Liver (tissue), 9 donors: ENCODE results near the gene POLR1H. TPM values are rescaled to one million over a fixed set of nuclear protein-coding genes. Genes with fewer than 3 reads are reported as not detected.
A peak's percentile ranks its signal among the peaks of the same experiment; 100 is the strongest.

ENCODE experiments used
- DNase-seq: peaks from one replicate; pipeline ENCODE4 v3.0.0-alpha.2; 2017; ENCODE audit warnings: low spot score
- H3K27ac ChIP-seq, 2 donors: one replicate each; pipeline ENCODE4 v1.7.0; 2013; ENCODE audit warnings: inconsistent platforms in 2 of 2, low read length in 2 of 2, control low read depth in 1 of 2, low read depth in 1 of 2, mild to moderate bottlenecking in 1 of 2
- H3K27me3 ChIP-seq, 4 donors: one replicate each; pipeline versions ENCODE4 v1.6.1 to v1.7.0; 2013; ENCODE audit warnings: low read length in 3 of 4, inconsistent platforms in 1 of 4, mild to moderate bottlenecking in 1 of 4, moderate library complexity in 1 of 4; ENCODE audit not compliant: control insufficient read depth in 4 of 4, insufficient read depth in 4 of 4
- H3K36me3 ChIP-seq, 4 donors: one replicate each; pipeline versions ENCODE4 v1.6.1 to v1.7.0; 2013; ENCODE audit warnings: low read length in 3 of 4, mild to moderate bottlenecking in 3 of 4, low read depth in 1 of 4, moderate library complexity in 1 of 4; ENCODE audit not compliant: control insufficient read depth in 4 of 4, insufficient read depth in 3 of 4
- H3K4me1 ChIP-seq, 4 donors: one replicate each; pipeline versions ENCODE4 v1.6.1 to v1.7.0; 2013; ENCODE audit warnings: low read length in 3 of 4, mild to moderate bottlenecking in 3 of 4, moderate library complexity in 1 of 4; ENCODE audit not compliant: control insufficient read depth in 4 of 4, insufficient read depth in 4 of 4
- H3K4me3 ChIP-seq, 3 donors: one replicate each; pipeline versions ENCODE4 v1.6.1 to v1.7.0; 2013; ENCODE audit warnings: low read length in 3 of 3, control low read depth in 1 of 3, low read depth in 1 of 3, mild to moderate bottlenecking in 1 of 3
- H3K9ac ChIP-seq, 2 donors: one replicate each; pipeline ENCODE4 v1.7.0; 2013; ENCODE audit warnings: low read length in 2 of 2, mild to moderate bottlenecking in 2 of 2, moderate library complexity in 2 of 2, control low read depth in 1 of 2, low read depth in 1 of 2
- H3K9me3 ChIP-seq, 4 donors: one replicate each; pipeline versions ENCODE4 v1.6.1 to v1.7.0; 2013; ENCODE audit warnings: low read length in 3 of 4; ENCODE audit not compliant: control insufficient read depth in 4 of 4
- EGR1 ChIP-seq, 2 donors: IDR thresholded peaks; 2 replicates each; pipeline ENCODE4 v1.6.1; 2016 to 2018; ENCODE audit warnings: antibody characterized with exemption in 2 of 2, low read depth in 2 of 2
- FOXA1 ChIP-seq: IDR thresholded peaks from 2 replicates; pipeline ENCODE4 v1.6.1; 2016; ENCODE audit warnings: antibody characterized with exemption
- FOXA2 ChIP-seq: IDR thresholded peaks from 2 replicates; pipeline ENCODE4 v1.6.1; 2016; ENCODE audit warnings: antibody characterized with exemption
- GABPA ChIP-seq, 2 donors: IDR thresholded peaks in 1 of 2; conservative IDR thresholded peaks in 1 of 2; 2 replicates each; pipeline ENCODE4 v1.6.1; 2016; ENCODE audit warnings: antibody characterized with exemption in 2 of 2, mild to moderate bottlenecking in 1 of 2, moderate library complexity in 1 of 2
- HNF4A ChIP-seq, 2 donors: conservative IDR thresholded peaks; 2 replicates each; pipeline ENCODE4 v1.6.1; 2016; ENCODE audit warnings: antibody characterized with exemption in 2 of 2, mild to moderate bottlenecking in 2 of 2
- JUND ChIP-seq, 2 donors: IDR thresholded peaks; 2 replicates each; pipeline ENCODE4 v1.6.1; 2016; ENCODE audit warnings: antibody characterized with exemption in 2 of 2
- NR2F2 ChIP-seq: IDR thresholded peaks from 2 replicates; pipeline ENCODE4 v1.6.1; 2016; ENCODE audit warnings: antibody characterized with exemption
- RAD21 ChIP-seq, 2 donors: IDR thresholded peaks; 2 replicates each; pipeline ENCODE4 v1.6.1; 2016; ENCODE audit warnings: antibody characterized with exemption in 2 of 2, mild to moderate bottlenecking in 2 of 2
- SP1 ChIP-seq: IDR thresholded peaks from 2 replicates; pipeline ENCODE4 v1.6.1; 2018; ENCODE audit warnings: antibody characterized with exemption, mild to moderate bottlenecking
- YY1 ChIP-seq: IDR thresholded peaks from 2 replicates; pipeline ENCODE4 v1.6.1; 2016; ENCODE audit warnings: antibody characterized with exemption, mild to moderate bottlenecking
- WGBS: extraction: QIAGEN DNeasy Blood & Tissue Kit; methylation state at CpG from one replicate; pipeline ENCODE4 v1.1.7; 2013; 5-methylcytosine and 5-hydroxymethylcytosine counted together
- polyA plus RNA-seq, 2 donors: library from polyadenylated mRNA; stranded (reverse) in 1 of 2; unstranded in 1 of 2; fragments of 200-250 nt in 1 of 2; fragments of >200 nt in 1 of 2; fragmentation: Nextera tagmentation in 1 of 2; extraction: Ambion mirVana in 1 of 2; gene quantifications; one replicate each; pipeline versions ENCODE4 v1.2.1 to v1.2.3, GENCODE V29; 2013 to 2015
- total RNA-seq, 2 donors: library from RNA; depleted of rRNA; stranded (reverse); fragments of >200 nt; gene quantifications; one replicate each; pipeline ENCODE4 v1.2.3, GENCODE V29; 2014
- TF ChIP-seq, protein P1 (sequence below): IDR thresholded peaks from 2 replicates; pipeline ENCODE4 v1.6.1; 2016; ENCODE audit warnings: antibody characterized with exemption, mild to moderate bottlenecking
- TF ChIP-seq, protein P2 (sequence below): fragments of 150-350 bp; IDR thresholded peaks from 2 replicates; pipeline ENCODE4 v1.5.1; 2017; ENCODE audit warnings: improper control_type of control experiment, low read depth, low read length; ENCODE audit not compliant: missing input control
- TF ChIP-seq, protein P3 (sequence below): IDR thresholded peaks from 2 replicates; pipeline ENCODE4 v1.6.1; 2016; ENCODE audit warnings: antibody characterized with exemption
- donor health status: healthy.
- donor health status: healthy.
- donor health status: healthy.
- donor health status: healthy.
- donor health status: healthy.

POLR1H gene
- total and polyA plus RNA-seq, 4 donors = 7.0 to 27.5 (median 16.8) TPM

DNA sequence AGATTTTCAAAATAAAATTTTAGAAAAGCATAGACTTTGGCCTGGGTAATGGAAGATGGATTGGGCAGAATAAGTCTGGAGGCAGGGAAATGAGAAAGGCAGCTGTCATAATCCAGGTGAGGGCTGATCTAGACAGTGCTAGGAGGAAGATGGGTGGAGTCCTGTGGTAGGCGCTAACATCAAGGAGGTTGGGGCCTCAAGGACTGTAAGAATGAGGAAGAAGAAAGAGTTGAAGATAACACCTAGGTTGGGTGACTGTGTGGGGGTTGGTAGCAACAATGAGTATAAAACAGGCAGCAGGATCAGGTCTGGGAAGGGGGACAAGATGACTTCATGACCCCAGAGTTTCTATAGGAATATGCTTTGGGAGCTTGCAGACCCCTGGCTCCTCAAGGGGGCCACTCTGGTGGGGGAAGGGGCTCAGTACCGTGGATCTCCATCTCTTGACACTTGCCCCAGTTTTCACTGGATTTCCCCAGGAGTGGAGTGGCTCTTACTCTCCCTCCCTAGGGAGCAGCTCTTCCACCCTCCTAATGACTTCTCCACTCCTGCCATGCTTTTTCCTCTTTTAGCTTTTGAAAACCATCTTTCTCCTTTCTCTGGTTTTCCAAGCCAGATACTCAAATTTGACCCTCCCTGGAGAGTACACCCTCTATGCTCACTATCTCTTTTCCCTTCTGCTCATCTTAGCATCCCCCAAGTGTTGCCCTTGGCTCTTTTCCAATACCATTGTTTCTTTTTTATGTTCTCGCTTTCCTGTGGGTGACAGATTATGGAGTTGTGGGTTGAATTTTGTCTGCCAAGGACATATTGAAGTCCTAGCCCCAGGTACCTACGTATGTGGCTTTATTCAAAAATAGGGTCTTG is 37.1 kb downstream of the POLR1H start (continued):
- TF ChIP-seq, protein P1, sequence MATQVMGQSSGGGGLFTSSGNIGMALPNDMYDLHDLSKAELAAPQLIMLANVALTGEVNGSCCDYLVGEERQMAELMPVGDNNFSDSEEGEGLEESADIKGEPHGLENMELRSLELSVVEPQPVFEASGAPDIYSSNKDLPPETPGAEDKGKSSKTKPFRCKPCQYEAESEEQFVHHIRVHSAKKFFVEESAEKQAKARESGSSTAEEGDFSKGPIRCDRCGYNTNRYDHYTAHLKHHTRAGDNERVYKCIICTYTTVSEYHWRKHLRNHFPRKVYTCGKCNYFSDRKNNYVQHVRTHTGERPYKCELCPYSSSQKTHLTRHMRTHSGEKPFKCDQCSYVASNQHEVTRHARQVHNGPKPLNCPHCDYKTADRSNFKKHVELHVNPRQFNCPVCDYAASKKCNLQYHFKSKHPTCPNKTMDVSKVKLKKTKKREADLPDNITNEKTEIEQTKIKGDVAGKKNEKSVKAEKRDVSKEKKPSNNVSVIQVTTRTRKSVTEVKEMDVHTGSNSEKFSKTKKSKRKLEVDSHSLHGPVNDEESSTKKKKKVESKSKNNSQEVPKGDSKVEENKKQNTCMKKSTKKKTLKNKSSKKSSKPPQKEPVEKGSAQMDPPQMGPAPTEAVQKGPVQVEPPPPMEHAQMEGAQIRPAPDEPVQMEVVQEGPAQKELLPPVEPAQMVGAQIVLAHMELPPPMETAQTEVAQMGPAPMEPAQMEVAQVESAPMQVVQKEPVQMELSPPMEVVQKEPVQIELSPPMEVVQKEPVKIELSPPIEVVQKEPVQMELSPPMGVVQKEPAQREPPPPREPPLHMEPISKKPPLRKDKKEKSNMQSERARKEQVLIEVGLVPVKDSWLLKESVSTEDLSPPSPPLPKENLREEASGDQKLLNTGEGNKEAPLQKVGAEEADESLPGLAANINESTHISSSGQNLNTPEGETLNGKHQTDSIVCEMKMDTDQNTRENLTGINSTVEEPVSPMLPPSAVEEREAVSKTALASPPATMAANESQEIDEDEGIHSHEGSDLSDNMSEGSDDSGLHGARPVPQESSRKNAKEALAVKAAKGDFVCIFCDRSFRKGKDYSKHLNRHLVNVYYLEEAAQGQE = no peak
- no peak for TF ChIP-seq YY1

DNA sequence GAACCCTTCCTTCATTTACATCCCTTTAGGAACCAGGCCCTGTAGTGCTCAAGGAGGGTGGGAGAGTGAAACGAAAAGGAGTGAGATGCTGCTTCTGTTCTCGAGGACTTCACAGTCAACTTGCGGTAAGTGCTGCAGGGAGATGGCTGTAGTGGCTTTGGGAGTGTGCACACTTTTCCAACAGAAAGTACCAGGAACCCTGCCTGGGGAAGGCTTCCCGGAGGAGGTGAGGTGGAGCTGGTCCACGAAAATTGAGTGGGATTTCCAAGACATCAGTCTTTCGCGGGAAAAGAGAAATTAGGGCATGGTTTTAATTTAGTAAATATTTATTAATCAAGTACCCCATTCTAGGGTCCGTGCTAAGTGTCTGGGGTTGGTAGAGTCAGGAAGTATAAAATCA is 39.1 kb downstream of the POLR1H start:
- Histone ChIP-seq H3K4me3 (no peak overlapping the region), H3K9ac (no peak overlapping the region), H3K27ac (no peak overlapping the region), H3K9me3 (no peaks in the 10 kb centered on the region), H3K4me1 (peaks cover 8 to 36% (median 28%) of the 10 kb centered on the region in 4 donors), H3K36me3 (no peaks in the 10 kb centered on the region), H3K27me3 (peaks cover 0 to 7% (median 4%) of the 10 kb centered on the region in 4 donors)
- 33% methylated on average over 8 of the region's 8 CpGs for WGBS
- DNase-seq = no peak
- no peak for TF ChIP-seq HNF4A (conservative IDR thresholded peaks at IDR 0.05)
- TF ChIP-seq, protein P2, sequence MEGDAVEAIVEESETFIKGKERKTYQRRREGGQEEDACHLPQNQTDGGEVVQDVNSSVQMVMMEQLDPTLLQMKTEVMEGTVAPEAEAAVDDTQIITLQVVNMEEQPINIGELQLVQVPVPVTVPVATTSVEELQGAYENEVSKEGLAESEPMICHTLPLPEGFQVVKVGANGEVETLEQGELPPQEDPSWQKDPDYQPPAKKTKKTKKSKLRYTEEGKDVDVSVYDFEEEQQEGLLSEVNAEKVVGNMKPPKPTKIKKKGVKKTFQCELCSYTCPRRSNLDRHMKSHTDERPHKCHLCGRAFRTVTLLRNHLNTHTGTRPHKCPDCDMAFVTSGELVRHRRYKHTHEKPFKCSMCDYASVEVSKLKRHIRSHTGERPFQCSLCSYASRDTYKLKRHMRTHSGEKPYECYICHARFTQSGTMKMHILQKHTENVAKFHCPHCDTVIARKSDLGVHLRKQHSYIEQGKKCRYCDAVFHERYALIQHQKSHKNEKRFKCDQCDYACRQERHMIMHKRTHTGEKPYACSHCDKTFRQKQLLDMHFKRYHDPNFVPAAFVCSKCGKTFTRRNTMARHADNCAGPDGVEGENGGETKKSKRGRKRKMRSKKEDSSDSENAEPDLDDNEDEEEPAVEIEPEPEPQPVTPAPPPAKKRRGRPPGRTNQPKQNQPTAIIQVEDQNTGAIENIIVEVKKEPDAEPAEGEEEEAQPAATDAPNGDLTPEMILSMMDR = no peak
- no peak for TF ChIP-seq GABPA (IDR thresholded peaks at IDR 0.05 in 1 of 2, conservative IDR thresholded peaks at IDR 0.05 in 1 of 2)
- no peak for TF ChIP-seq NR2F2
- no peak for TF ChIP-seq JUND (IDR thresholded peaks at IDR 0.05)
- TF ChIP-seq SP1 = no peak
- no peak for TF ChIP-seq EGR1 (IDR thresholded peaks at IDR 0.05; ENCODE audit: low read depth in 2 of 2)
- no peak for TF ChIP-seq FOXA1
- TF ChIP-seq, protein P3, sequence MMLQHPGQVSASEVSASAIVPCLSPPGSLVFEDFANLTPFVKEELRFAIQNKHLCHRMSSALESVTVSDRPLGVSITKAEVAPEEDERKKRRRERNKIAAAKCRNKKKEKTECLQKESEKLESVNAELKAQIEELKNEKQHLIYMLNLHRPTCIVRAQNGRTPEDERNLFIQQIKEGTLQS = no peak

DNA sequence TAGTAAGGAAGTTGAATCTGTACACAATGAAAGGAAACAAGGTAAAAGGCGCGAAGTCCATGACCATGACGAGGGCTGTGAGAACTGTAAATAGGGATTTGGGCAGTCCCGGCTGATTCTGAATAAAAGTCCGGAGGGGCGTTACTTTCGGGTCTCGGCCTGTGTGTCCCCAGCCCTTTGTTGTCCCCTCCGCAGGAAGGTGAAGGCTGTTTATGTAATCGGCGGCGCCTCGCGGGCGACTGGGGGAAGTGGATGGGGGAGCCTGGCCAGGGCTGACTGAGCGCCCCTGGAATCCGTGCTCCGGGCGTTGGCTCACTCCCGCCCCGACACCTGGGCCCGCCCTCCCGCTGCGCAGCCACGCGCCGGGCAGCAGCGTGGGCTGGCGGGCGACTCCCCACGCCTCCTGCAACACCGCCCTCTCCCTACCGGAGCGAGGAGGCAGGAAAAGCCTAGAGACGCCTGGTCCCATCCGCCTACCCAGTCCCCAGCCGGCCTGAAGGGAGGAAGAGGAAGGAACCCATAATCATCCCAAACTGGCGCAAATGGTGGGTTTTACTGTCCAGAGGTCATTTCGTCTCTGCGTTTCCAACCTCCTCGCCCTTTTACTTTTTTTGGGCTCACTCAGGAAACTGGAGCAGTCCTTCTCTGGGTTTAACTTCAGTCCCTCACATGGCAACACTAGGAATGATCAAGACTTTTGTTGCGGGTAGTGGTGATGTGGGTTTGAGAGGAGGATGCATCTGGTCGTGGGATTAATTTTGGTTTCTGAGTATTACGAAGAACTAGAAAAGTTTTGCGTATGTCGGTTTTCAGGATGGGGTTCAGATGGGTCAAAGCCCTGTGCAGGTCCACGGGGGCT is 39.7 kb downstream of the POLR1H start:
- peak in 1 of 2 donors; percentile 4 for TF ChIP-seq RAD21 (IDR thresholded peaks at IDR 0.05)
- TF ChIP-seq, protein P2 = no peak
- TF ChIP-seq HNF4A (conservative IDR thresholded peaks at IDR 0.05) = no peak
- no peak for TF ChIP-seq FOXA2
- DNase-seq = no peak
- Histone ChIP-seq H3K36me3 (no peaks in the 10 kb centered on the region), H3K27ac (no peak overlapping the region), H3K9ac (no peak overlapping the region), H3K9me3 (no peaks in the 10 kb centered on the region), H3K27me3 (peaks cover 0 to 7% (median 4%) of the 10 kb centered on the region in 4 donors), H3K4me1 (peaks cover 8 to 36% (median 28%) of the 10 kb centered on the region in 4 donors), H3K4me3 (peak overlapping the region in 1 of 3 donors; percentile 42)
- WGBS = 5% methylated on average over 47 of the region's 47 CpGs
